Measurements from ENCODE around the gene CASP5. TPM values are rescaled to one million over a fixed set of nuclear protein-coding genes. Genes with fewer than 3 reads are reported as not detected.

The CASP5 gene
- total RNA-seq, 2 experiments from 2014 or later: not detected

DNA sequence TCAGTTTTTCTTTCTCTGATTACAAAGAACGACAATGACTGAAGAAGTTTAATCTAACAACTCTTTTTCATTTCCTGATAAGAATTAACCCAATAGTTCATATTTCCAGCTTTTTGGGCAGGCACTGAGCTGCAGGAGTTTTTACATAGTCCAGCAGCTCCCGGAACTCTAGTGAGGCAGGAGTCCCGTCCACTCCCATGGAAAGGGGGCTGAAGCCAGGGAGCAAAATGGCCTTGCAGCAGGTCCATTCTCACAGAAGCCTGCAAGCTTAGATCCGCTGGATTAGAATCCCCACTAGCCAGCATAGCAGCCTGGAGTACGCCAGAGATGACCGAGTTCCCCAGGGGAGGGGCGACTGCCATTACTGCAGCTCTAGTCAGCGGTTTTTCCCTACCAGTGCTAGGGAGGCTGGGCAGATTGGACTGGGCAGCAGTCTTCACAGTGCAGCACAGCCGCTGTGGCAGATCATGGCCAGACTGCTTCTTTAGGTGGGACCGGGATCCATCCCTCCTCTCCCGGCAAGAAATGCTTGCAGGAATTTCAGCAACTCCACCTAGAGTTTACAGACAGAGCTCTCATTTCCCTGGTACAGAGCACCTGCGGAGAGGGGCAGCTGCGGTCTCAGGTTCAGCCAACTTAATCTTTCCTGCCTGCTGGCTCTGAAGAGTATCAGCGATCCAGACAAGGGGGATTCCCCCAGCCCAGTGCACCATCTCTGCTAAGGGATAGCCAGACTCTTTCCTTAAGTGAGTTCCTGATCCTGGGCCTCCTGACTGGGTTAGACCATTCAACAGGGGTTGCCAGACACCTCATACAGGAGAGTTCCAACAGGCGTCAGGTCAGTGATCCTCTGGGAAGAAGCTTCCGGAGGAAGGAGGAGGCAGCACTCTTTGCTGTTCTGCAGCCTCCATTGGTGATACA is 53.9 kb downstream of the CASP5 start:
- POLR2A ChIA-PET: no interaction called here
- CTCF ChIA-PET: no interaction called here

DNA sequence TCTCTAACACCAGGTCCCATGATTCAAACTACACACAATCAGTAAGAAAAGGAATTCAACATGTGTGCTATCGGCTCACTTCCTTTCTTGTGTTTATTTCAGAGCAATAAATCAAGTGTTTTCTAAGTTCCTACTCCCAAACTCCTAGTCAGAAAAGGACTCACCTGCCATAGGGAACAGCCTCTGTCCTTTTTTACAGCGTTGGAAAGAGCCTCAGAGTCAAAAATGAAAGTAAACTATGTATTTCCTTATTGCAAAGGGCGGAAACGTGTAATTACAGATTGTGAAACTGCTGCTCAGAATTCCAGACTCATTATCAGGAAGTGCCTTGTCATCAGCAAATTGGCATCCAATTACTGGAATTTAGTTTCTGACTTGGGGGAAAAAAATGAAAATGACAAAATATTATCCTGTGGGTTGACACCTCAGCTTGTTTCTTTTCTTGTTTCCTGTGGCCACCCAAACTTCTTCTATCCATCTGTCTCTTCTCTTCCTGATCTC is 54.6 kb downstream of the CASP5 start, which contains the start of gene CASP4:
Gene CASP4 (minus strand): TSS at position 220 of the 501 bp plus-strand sequence. CDS start 49 bp downstream, at position 171.
- CTCF ChIA-PET: no interaction called here

DNA sequence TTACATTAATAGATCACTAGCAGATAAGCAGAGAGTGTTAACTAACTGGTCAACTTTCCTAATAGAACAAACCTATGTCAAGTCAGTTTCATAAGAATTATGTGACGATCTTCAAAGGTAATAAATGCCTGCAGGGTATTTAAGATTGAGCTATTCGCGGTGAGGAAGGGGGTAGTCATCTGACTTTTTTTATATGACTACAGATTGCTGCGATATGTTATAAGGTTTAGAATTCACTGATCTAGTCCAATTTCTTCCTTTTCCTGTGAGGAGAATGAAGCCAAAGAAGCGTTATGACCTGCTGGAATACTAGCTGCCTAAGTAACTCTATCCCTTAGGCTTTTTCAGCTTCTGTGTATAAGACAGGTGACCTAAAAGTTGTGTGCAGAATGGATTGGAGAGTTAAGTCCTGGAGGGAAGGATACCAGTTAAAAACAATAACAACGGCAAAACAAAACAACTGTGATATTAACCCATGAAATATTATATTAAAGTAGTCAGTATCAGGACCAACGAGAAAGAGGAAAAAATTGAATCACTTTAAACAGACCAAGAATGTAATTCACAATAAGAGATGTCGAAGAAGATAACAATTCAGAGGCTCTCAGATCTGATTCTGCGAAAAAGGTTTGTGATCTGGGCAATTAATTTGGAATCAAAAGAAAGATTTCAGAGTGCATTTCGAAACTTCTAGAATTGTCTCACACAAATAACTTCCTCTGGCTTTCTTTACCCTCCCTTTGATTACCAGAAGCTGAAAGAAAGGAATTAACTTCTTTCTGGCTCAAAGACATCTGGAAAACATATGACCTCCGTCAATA is 55.2 kb downstream of the CASP5 start:
- POLR2A ChIA-PET: interaction anchor here (0.6 kb wide), 2 partner anchors 55 to 67 kb away, joined by 3 read pairs; partner anchors contain the start of gene CASP1
- CTCF ChIA-PET: no interaction called here

More for the DNA sequence above, 54.6 kb downstream of the CASP5 start, which contains the start of gene CASP4:
- POLR2A ChIA-PET: interaction anchor here (0.6 kb wide), 1 partner anchor 55 kb away, joined by 3 read pairs; no protein-coding TSS in a partner anchor

DNA sequence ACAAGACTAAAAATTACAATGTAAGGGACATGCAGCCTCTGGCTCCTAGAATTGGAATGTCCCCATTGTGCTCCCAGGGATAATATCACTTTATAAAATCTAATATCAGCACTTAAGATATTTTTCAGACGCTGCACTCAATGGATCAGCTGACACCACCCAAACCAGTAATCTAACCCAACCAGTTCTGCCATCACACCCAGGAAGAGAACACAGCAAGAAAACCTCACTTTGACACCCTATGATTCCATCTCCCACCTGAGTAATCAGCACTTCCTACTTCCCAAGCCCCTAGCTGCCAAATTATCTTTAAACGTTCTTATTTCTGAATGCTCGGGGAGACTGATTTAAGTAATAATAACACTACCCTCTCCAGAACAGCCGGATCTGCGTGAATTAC is 57.2 kb downstream of the CASP5 start:
- CTCF ChIA-PET: no interaction called here
- POLR2A ChIA-PET: no interaction called here

DNA sequence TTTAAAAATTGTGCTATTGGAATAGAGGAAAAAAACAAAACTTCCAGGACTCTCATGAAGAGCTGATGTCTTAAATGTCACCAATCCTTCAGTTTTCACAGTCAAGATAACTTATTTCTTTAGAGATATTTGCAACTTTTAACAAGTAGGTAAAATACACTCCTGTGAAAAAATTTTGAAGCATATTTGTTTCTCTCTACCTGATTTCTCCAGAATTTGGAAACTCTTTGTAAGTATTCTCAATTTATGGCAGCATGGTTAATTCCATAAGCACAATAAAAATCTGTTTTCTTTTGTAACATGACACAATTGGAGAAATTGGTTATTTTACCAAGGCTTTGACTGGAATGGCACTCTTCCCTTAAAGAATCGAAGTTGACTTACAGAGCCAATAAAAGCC is 58.7 kb downstream of the CASP5 start:
- POLR2A ChIA-PET: no interaction called here

DNA sequence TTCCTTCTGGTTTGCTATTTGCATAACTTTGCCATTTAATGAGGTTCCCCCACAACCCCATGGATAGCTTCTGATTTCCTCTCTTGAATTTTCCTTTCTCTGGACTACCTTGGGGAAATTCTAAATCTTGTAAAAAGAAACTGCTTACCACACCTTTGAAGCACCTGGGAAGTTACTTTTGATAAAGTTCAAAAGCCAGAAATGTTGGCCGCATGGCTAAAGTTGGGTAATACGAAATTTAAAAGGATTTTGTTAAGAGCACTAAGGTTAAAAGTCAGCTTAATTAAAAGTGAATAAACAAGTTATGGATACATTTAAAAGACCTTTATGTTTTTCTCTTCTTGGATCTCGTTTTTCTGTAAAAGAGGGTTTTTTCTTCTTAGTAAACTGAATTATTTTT is 60.1 kb downstream of the CASP5 start:
- CTCF ChIA-PET: interaction anchor here (1.6 kb wide), 1 partner anchor 20 kb away, joined by 4 read pairs; no protein-coding TSS in a partner anchor
- POLR2A ChIA-PET: no interaction called here

More for the DNA sequence above, 58.7 kb downstream of the CASP5 start:
- CTCF ChIA-PET: interaction anchor here (1.6 kb wide), 1 partner anchor 22 kb away, joined by 4 read pairs; no protein-coding TSS in a partner anchor

DNA sequence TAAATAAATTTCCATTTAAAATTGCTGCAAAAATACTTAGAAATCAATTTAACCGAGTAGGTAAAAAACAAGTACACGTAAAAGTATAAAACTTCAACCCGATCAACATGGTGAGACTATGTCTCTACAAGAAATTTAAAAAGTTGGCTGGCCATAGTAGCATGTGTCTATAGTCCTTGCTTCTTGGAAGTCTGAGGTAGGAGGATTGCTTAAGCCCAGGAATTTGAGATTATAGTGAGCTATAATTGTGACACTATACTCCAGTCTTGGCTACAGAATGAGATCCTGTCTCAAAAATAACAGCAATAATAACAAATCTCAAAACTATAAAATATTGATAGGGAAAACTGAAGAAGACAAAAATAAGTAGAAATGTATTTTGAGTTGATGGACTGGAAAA is 65.7 kb downstream of the CASP5 start:
- POLR2A ChIA-PET: no interaction called here
- CTCF ChIA-PET: no interaction called here

DNA sequence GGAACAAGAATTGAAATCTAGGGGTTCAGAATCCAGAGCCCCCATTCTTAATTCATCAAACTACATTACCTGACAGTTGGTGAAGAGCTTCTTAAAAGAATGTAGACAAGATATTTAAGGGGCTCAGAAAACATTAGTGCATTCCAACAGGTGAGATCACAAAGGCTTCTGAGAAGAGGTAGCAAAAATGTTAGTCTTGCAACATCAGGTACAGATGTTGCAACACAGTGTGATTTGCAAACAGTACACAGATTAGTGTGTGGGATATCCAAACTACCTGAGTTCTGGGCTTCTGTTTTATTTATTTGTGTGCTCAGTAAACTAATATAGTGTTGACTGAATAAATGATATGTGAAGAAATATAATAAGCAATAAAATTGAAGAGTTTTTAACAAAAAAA is 66.4 kb downstream of the CASP5 start:
- ChIA-PET CTCF (no interaction called here), POLR2A (no interaction called here)

DNA sequence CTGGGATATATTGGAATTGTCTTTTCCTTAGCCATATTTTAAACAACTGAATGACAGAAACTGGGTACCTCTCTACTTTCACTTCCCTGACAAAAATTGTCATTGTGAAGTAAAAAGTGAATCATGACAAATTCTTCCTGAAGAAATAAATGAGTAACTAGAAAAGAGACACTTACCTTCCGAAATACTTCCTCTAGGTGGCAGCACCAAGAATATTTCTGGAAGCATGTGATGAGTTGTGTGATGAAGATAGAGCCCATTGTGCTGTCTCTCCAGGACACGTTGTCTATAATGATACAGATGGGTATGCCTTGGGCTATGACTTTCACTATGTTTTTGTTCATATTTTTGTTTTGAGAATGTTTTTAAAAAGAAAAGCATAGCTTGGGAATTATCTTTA is 76.1 kb downstream of the CASP5 start:
- POLR2A ChIA-PET: no interaction called here
- CTCF ChIA-PET: no interaction called here

Other genes with a start within 250 kb of the CASP5 start
- gene CASP12, start 124.7 kb downstream of the CASP5 start, total RNA-seq: not detected
- 10 to 100 TPM; 46.1 to 56.0 TPM for gene CASP4, start 54.6 kb downstream of the CASP5 start, total RNA-seq
- gene CASP1, start 12.0 kb upstream of the CASP5 start, total RNA-seq: 10 to 100 TPM; 26.5 to 30.3 TPM
- 1 to 10 TPM; 5.9 to 9.2 TPM for gene CARD16, start 22.2 kb upstream of the CASP5 start, total RNA-seq
- gene CARD18, start 116.6 kb upstream of the CASP5 start, total RNA-seq: not detected